ENCODE measurements around the gene ST3GAL3. TPM values are rescaled to one million over a fixed set of nuclear protein-coding genes. Genes with fewer than 3 reads are reported as not detected.

ST3GAL3 gene
- total RNA-seq, 4 donors from 2014 or later = 32.2 to 57.4 (median 38.3) TPM

- in situ Hi-C loops (cut with MboI; ENCODE audit: low sequenced_read_pairs in 4 of 4) (no loop called here), intact Hi-C loops (cut with DNase I; ENCODE audit: low total_unique reads) (loop anchor here (5.0 kb wide), 1 partner anchor 824 kb away; the partner anchor contains the start of gene RPS8)
- Histone ChIP-seq H3K27ac (peak overlapping the region; percentile 33 to 97 (median 73)), H3K27me3 (no peaks in the 10 kb centered on the region), H3K4me3 (no peak overlapping the region), H3K4me1 (peaks cover 72% of the 10 kb centered on the region in 2 donors), H3K36me3 (peaks cover 0 to 37% of the 10 kb centered on the region in 2 donors), H3K9me3 (no peaks in the 10 kb centered on the region)
- ATAC-seq = no peak
- no peak for DNase-seq
- no peak for TF ChIP-seq CTCF (IDR thresholded peaks at IDR 0.05 in 4 of 5, conservative IDR thresholded peaks at IDR 0.05 in 1 of 5)
- no peak for TF ChIP-seq POLR2A (IDR thresholded peaks at IDR 0.05)
These were observed 246.0 kb downstream of the ST3GAL3 start for GRCh38 chr1:43953361-43953760.

GRCh38 chr1:43954036-43954435 is 246.7 kb downstream of the ST3GAL3 start:
- peaks cover 65% of the 10 kb centered on the region in 2 donors for H3K4me1 ChIP-seq
- TF ChIP-seq POLR2A (IDR thresholded peaks at IDR 0.05) (no peak), CTCF (IDR thresholded peaks at IDR 0.05 in 4 of 5, conservative IDR thresholded peaks at IDR 0.05 in 1 of 5) (no peak)
- DNase-seq (no peak), ATAC-seq (no peak)
- in situ Hi-C loops (cut with MboI; ENCODE audit: low sequenced_read_pairs in 4 of 4) (no loop called here), intact Hi-C loops (cut with DNase I; ENCODE audit: low total_unique reads) (loop anchor here (5.0 kb wide), 1 partner anchor 823 kb away; the partner anchor contains the start of gene RPS8)
- H3K36me3 ChIP-seq = peaks cover 0 to 44% of the 10 kb centered on the region in 2 donors
- H3K27ac ChIP-seq = peak overlapping the region in 3 of 4 donors; percentile 33 to 97 (median 56)
- no peaks in the 10 kb centered on the region for H3K9me3 ChIP-seq
- H3K27me3 ChIP-seq = no peaks in the 10 kb centered on the region
- no peak overlapping the region for H3K4me3 ChIP-seq

GRCh38 chr1:43956234-43956633 is 248.9 kb downstream of the ST3GAL3 start:
- Histone ChIP-seq H3K27ac (peak overlapping the region in 2 of 4 donors; percentile 26 to 72), H3K36me3 (peaks cover 0 to 54% of the 10 kb centered on the region in 2 donors), H3K4me3 (no peak overlapping the region), H3K4me1 (peaks cover 43 to 44% of the 10 kb centered on the region in 2 donors), H3K27me3 (no peaks in the 10 kb centered on the region), H3K9me3 (no peaks in the 10 kb centered on the region)
- ATAC-seq (no peak), DNase-seq (no peak)
- in situ Hi-C loops (cut with MboI; ENCODE audit: low sequenced_read_pairs in 4 of 4) = no loop called here
- intact Hi-C loops (cut with DNase I; ENCODE audit: low total_unique reads) = no loop called here
- TF ChIP-seq CTCF (IDR thresholded peaks at IDR 0.05 in 4 of 5, conservative IDR thresholded peaks at IDR 0.05 in 1 of 5) (no peak), POLR2A (IDR thresholded peaks at IDR 0.05) (no peak)

GRCh38 chr1:43957407-43958040 is 250.2 kb downstream of the ST3GAL3 start:
- Histone ChIP-seq H3K27ac (peak overlapping the region; percentile 9 to 72 (median 44)), H3K27me3 (no peaks in the 10 kb centered on the region), H3K4me1 (peaks cover 30 to 31% of the 10 kb centered on the region in 2 donors), H3K4me3 (no peak overlapping the region), H3K9me3 (no peaks in the 10 kb centered on the region), H3K36me3 (peaks cover 0 to 67% of the 10 kb centered on the region in 2 donors)
- in situ Hi-C loops (cut with MboI; ENCODE audit: low sequenced_read_pairs in 4 of 4) (no loop called here), intact Hi-C loops (cut with DNase I; ENCODE audit: low total_unique reads) (no loop called here)
- ATAC-seq (peak in 1 of 2 donors; percentile 78), DNase-seq (peak in 1 of 2 donors; percentile 69)
- no peak for TF ChIP-seq CTCF (IDR thresholded peaks at IDR 0.05 in 4 of 5, conservative IDR thresholded peaks at IDR 0.05 in 1 of 5)
- no peak for TF ChIP-seq POLR2A (IDR thresholded peaks at IDR 0.05)
